Prostate gland (tissue), 2 donors: ENCODE results near the gene TFF3.

Experiments
- POLR2AphosphoS5 ChIP-seq: sonication (generic); formaldehyde crosslinking; IDR thresholded peaks from one replicate; pipeline ENCODE4 v1.6.1; 2017; ENCODE audit warnings: antibody characterized with exemption
- TF ChIP-seq, protein P1 (sequence below), 4 experiments: fragments of 200-600 bp in 2 of 4; fragments of 450-650 bp in 2 of 4; sonication (generic) in 2 of 4; IDR thresholded peaks; 1 replicate in 3 of 4; 2 replicates in 1 of 4; pipeline ENCODE4 v1.5.1; 2016 to 2019; ENCODE audit warnings: antibody characterized with exemption in 4 of 4, mild to moderate bottlenecking in 2 of 4, moderate library complexity in 2 of 4

DNA sequence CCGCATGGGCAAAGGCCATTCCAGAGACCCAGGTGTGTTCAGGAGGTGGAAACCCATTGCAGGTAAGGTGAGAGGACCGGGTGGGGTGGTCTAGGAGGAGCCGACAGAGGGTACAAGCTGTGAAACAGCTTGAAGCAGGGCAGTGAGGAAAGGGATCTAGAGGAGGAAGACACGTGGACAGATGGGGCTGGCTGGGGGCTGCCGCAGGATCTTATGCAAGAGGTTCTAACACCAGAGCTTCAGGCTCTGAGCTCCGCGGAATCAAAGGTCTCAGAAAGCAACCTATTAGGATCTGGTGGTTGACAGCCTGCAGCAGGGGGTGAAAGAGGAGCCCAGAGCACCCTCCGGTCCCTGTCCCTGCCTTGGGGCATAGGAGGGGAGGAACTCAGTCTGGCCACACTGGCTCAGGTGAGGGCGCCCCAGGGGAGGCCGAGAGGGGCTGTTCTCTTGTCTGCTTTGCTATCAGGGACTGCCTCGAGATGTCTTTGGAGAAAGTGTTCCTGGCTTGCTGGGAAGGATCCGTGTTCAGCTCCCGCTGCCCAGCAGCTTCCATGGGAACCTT, 49.2 kb upstream of the TFF3 start:
- TF ChIP-seq, protein P1, sequence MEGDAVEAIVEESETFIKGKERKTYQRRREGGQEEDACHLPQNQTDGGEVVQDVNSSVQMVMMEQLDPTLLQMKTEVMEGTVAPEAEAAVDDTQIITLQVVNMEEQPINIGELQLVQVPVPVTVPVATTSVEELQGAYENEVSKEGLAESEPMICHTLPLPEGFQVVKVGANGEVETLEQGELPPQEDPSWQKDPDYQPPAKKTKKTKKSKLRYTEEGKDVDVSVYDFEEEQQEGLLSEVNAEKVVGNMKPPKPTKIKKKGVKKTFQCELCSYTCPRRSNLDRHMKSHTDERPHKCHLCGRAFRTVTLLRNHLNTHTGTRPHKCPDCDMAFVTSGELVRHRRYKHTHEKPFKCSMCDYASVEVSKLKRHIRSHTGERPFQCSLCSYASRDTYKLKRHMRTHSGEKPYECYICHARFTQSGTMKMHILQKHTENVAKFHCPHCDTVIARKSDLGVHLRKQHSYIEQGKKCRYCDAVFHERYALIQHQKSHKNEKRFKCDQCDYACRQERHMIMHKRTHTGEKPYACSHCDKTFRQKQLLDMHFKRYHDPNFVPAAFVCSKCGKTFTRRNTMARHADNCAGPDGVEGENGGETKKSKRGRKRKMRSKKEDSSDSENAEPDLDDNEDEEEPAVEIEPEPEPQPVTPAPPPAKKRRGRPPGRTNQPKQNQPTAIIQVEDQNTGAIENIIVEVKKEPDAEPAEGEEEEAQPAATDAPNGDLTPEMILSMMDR (IDR thresholded peaks at IDR 0.05): no peak
- TF ChIP-seq POLR2AphosphoS5: no peak
